GM19193 (cell line): ENCODE results near the gene RALGPS1.

Source experiments
- POLR2A ChIP-seq: IDR thresholded peaks from 4 replicates; pipeline ENCODE4 v1.6.1; 2011; ENCODE audit not compliant: insufficient read depth, insufficient read length; ENCODE audit errors: extremely low read depth

Gene RALGPS1

DNA sequence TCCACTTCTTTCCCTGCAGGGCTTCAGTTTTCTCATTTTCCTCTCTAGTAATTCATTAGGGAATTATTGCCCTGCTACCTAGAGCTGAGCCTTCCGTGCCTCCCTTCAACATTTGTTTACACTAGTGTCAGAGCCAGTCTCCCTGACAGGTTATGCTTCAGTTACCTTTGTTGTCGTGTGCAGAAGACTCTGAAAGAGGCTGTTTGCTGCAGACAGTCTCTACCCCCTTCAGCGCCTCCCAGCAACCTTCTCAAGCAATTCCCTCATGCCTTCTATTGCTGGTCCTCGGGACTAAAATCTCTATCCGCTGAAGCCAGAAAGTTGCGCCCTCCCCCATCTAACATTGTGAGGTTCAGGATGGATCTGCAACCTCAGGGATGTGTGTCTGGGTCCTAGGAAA, 12.8 kb downstream of the RALGPS1 start:
- no peak for TF ChIP-seq POLR2A

DNA sequence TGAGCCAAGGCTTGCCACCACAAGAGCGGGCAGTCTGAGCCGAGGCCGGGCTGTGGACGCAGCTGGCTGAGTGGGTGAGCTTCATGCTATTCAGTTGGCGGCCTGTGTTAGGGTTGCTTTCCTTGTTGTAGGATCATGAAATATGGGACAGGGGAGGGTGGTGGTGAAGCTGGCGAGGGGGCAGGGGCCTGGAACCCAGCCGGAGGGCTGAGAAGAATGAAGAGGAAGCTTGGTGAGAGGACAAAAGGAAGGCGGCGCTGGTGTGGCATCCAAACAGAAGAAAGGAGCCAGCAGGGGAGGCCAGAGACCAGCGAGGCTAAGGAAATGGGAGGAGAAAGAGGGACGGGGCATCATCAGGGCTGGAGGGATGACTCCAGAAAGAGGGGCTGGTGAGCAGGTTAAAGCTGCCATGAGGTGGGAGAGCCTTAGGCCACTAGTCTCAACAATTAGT, 18.3 kb downstream of the RALGPS1 start:
- TF ChIP-seq POLR2A: no peak

DNA sequence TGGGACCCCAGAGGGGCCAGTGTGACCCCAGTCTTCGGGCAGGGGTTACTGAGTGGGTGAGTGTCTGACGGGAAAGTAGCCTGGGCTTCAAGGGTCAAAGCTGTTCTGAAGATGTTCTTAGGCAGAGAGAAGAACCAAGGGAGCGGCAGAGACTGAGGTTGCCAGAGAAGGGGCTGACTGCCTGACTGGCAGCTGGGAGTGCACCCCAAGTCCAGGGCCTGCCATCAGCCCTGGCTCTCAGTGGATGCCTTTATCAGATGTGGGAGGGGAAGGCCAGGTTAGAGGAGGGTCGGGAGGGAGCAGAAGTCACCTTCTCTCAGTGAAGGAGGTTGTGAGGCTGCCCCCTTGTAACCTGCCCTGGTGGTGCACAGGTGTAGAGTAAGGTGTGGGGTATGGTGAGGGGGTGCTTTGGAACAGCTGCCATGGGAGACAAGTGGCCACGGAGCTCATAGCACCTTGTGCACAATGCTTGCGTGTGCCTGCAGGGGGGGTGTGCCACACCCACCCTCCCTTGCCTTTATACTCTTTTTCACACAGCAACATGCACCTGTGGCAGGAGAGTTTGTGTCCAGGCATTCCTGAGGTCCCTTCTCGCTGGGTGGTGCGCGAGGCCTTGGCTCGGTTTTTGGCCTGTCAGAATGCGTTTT, 18.9 kb downstream of the RALGPS1 start:
- TF ChIP-seq POLR2A: no peak

DNA sequence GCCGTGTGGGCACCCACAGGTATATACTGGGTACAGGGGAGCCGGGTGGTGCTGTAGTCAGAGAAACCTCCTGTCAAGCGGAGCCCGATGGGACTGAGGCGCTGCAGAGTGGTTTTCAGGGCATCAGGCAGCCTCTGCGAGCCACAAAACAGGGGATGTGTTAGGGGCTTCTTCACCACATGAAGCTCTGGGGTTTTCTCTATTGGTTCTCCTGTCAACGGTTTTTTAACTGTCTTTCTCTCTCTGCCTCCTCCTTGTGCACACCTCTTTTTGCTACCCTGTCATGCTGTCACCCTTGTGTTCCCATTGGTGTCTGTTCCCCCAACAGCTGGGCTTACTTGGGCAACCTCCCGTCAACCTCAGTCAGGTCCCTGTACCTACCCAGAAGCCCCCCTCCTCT, 19.9 kb downstream of the RALGPS1 start:
- no peak for TF ChIP-seq POLR2A

DNA sequence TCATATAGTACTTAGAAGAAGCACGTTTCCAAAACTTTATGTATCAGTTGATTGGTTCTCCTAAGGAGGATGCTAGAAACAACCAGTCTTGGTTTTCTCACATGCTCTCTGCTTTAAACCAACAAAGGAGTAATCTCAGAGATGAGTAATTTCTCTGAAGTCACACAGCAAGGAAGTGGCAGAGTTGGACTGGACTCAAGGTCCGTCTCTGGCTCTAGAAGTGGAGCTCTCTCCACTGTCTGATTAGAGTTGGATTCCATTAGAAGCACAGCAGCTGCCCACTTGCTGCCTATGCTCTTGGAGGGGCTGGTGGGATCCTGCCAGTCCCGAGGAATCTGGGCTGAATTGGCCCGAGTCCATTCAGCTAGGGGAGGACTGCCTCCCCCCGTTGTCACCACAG, 21.0 kb downstream of the RALGPS1 start:
- TF ChIP-seq POLR2A: no peak

DNA sequence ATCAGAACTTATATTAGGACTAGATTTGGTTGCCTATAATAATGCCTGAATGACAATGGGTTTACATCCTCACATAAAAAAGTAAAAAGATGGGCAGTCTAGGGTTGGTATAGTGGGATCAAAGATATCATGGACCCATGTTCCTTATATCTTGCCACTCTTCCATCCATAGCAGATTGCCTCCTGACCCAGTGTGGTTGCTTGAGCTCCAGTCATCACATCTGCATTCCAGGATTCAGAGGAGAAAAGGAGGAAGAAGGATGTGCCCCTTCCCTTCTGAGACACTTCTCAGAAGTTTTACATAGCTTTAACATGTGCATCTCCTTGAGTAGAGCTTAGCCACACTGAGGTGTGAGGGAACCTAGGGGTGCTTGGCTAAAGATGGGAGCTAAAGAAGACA, 22.9 kb downstream of the RALGPS1 start:
- TF ChIP-seq POLR2A: no peak

DNA sequence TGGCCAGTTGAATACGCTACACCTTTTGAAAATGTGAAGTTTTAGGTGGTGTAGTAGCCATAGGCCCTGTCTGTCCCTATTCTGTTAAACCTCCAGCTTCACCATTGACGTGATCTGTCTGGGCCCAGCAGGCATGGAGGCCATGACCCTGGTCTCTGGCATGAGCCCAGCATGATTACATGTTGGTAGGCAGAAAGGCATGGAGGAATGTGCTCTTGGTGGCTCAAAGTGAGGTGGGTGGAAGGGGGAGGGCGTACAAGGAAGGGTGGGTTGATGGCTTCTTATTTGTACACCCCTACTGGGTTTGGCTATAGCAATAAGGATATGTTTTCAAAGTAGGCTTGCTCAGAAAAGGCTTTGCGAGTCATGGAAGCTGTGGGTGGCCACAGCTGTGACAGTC, 23.7 kb downstream of the RALGPS1 start:
- TF ChIP-seq POLR2A: no peak

DNA sequence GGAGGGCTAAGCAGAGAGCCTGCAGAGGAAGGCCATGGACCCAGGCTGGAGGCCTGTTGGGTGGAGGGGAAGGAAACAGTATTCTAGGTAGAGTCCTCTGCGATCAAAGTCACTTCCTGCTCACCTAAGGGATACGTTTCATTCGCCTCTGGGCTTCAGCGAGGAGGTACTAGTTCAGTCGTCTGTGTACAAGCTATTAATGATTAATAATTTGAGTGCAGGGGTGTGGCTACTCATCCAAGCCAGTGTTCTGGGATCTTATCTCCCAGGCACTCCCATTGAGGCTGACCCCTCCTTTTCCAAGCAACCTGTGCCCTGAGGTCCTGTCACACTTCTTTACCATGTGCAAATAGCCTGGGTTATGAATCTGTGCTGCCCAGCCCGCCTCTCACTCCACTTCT, 25.2 kb downstream of the RALGPS1 start:
- TF ChIP-seq POLR2A: no peak

DNA sequence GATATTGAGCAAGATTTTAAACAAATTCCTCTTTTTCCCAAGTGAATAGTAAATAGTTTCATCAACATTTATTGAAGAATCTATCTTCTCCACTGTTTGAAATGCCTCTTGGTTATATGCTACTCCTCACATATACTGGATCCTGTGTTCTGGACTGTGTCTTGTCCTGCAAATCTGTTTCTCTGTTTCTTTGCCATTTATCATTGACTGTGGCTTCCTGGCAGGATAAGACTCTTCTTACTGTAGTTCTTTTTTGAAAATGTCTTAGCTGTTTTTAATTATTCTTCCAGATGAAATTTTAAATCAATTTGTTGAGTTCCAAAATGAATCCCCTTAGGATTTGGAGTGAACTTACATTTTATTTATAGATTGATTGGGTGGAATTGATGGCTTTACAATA, 27.8 kb downstream of the RALGPS1 start:
- no peak for TF ChIP-seq POLR2A

DNA sequence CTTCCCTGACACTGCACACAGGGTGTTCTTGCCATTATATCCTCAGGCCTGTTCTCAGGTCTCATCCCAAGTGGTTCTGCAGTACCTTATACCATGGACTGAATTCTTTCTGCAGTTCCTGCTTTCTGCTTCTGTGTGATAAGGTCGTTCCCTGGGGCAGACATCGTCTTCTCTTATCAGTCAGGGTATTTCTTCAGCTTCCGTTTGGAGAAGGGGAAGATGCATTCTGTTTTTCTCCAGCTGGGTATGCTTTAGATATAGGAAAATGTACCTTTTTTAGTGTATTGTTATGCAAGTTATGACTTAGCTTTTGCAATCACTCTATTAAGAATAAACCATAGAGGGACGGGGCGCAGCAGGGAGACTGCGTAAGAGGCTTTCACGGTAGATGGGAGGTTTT, 31.1 kb downstream of the RALGPS1 start:
- TF ChIP-seq POLR2A: no peak

DNA sequence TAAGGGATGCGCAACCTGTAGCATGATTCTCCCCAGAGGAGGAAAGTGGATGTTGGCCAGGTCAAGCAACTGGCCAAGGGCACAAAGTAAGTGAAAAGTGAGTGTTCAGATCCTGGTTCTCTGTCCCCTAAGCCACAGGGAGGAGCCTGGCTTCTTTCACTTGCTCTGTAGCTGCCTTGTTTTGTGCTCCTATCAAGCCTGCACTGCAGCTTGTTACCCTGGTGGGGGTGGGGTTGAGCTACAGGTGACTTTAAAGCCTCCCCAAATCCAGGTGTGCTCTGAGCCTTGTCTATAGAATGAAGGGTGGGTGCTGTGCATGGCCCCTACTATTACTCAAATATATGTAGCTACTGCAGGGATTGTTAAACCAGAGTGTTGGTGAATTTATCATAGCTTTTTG, 32.9 kb downstream of the RALGPS1 start:
- no peak for TF ChIP-seq POLR2A

DNA sequence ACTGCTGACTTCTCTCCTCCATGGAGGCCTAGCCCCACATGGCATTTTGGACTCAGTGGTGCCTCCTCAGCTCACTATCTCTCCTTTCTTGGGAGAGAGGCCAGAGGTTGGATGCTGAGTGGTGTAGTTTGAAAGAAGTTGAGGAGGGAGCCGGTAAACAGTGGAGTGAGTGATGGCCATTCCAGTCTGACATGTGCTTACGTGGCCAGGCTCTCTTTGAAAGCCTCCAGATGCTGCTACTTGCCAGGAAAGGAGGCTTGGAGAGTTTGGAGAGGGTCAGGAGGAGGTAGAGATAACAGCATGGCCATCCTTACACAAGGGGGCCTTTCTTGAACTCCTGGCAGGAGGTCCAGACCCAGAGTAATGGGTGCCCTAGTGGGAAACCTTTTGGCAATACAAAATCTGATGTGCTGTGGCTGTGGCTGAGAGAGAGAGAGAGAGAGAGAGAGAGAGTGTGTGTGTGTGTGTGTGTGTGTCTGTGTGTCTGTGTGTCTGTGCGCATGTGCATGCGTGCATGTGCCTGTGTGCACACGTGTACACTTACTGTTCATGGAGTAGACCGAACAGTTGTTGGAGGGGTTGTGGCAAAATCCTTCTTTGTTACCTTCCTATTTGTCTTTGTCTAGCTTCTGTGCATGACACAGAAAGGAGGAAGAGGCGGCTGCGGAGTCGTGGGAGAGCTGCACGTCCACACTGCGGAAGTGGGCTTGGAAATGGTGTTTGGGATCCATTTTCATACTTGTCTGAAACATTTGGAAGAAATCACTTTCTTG, 37.8 kb downstream of the RALGPS1 start:
- TF ChIP-seq POLR2A: no peak

DNA sequence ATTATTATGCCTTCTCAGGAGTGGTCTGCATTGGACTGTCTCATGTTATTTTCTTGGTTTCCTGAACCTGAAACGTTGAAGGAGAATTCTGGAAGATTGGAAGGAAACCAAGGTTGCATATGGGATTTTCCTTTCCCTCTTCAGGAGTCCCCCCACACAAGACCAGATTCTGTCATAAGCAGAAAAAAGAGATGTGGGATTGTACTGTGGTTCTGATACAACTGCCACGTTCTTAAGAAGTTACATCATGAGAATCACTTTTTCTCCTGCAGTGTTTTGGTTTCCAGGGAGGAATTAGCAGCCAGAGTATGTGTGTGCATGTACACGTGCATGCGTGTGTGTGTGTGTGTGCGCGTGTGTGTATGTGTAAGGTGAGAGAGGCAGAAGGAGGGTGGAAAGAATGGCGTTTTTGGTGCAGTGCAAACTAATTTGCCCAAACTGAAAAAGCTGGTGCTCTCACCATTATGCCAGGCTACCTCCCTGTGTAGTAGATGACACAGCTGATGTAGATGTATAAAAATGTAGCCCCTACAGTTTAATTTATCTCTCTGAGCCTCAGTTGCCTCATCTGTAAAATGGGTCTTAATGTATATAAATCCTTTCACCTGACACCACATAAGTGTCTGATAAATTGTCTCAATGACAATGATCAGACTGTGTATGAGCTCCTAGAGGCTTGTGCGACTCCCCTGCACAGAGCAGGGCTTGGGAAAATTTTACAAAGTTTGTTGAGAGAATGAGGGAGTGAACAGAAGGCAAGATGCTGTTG, 38.6 kb downstream of the RALGPS1 start:
- no peak for TF ChIP-seq POLR2A

DNA sequence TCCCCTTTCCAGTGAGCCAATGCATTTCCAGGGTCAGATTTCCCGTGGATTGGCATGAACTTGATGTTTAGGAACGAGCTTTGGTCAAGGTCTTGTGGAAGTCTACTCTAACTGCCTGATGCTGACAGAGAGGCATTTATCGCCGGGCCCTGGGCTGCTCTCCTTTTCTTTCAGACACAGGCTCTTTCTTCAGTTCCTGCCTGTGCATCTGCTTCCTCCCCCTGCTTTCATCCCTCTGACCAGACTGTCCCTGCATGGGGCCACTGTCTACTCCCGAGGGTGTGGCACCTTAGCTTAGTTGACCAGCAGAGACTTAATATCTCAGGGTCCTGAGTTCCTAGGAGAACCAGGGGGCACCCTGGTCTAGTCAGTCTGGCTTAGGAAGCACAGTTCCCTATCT, 41.2 kb downstream of the RALGPS1 start:
- TF ChIP-seq POLR2A: no peak

DNA sequence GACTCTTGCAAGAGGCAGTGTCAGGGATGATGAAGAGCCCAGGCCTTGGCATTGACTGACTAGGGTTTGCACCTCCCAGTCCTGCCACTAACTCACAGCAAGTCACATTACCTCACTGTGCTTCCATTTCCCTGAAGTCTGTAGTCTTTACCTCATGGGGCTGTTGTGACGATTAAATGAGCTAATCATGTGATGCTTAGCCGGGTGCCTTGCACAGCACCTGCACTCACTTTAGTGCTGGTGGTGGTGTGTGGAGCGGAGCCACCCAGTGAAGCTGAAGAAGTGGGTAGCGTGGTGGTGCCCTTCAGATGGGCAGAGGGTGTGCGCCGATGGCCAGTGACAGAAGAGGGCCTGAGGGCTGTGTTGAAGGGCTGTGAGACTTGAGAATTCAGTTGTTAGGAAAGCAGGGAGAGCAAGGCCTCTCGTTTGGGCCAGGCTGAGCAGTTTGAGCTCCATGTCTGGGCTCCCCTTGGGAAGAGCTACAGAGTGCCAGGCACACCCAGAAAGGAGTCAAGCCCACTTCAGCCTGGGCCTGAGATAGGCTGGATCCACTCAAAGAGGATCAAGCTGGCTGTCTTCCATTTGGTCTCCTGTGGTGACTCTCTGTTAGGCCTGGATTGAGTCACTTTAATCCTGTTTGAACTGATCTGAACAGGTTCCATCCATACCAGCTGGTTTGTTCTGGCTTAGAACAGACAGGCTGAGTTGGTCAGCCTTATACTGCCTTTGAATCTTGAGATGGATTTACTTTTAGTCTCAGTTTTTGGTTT, 42.5 kb downstream of the RALGPS1 start:
- no peak for TF ChIP-seq POLR2A
